GM12878 (cell line): ENCODE measurements around the gene TMEM163. TPM values are rescaled to one million over a fixed set of nuclear protein-coding genes. Genes with fewer than 3 reads are reported as not detected.

Source experiments
- ATAC-seq: fragments of 200-7000 bp; cut with Tn5 transposase; 3 replicates; pipeline ENCODE4 v1.9.1; 2020; ENCODE audit warnings: mild to moderate bottlenecking, moderate library complexity
- BruUV-seq: library from RNA; stranded (reverse); fragments of 400-500 nt; replicated peaks from 2 replicates; lab custom pipeline; 2021; lab: Mats Ljungman, UMichigan
- CTCF ChIA-PET: fragments of 300-600 bp; sonication (Branson Sonifier 250); formaldehyde crosslinking; extraction: SDS; loops from one replicate; lab custom pipeline; 2021; ENCODE audit warnings: inconsistent platforms; lab: Yijun Ruan, JAX
- POLR2A ChIA-PET: fragments of 350-600 bp; formaldehyde crosslinking; extraction: SDS; loops from one replicate; lab custom pipeline; 2021; ENCODE audit warnings: inconsistent platforms; lab: Charles Lee
- RAD21 ChIA-PET: fragments of 300-600 bp; sonication (Branson Sonifier 250); formaldehyde crosslinking; loops from one replicate; lab custom pipeline; 2023; ENCODE audit warnings: antibody characterized with exemption; ENCODE audit not compliant: unreplicated experiment; lab: Charles Lee
- SMC1A ChIA-PET: fragments of 300-600 bp; sonication (Branson Sonifier 250); formaldehyde crosslinking; loops from one replicate; lab custom pipeline; 2023; ENCODE audit not compliant: unreplicated experiment, uncharacterized antibody; lab: Charles Lee
- DNase-seq: peaks from one replicate; pipeline ENCODE4 v3.0.0-alpha.2; 2011; ENCODE audit warnings: low read depth, low spot score
- FAIRE-seq: peaks from 3 replicates; lab custom pipeline; 2011; peaks lifted over from hg19 to GRCh38; lab: Jason Lieb, UNC
- H2AFZ ChIP-seq: 2 replicates; pipeline ENCODE4 v1.6.0; 2011; ENCODE audit warnings: low read depth, low read length, control low read depth; ENCODE audit not compliant: control insufficient read depth
- H3K27ac ChIP-seq: 2 replicates; pipeline ENCODE4 v1.5.1; 2011; ENCODE audit warnings: control low read depth; ENCODE audit not compliant: control insufficient read depth, insufficient read depth
- H3K27me3 ChIP-seq, 2 experiments: replicated peaks in 1 of 2; 2 replicates each; pipeline versions ENCODE4 v1.6.0 to v1.6.1; 2011; ENCODE audit warnings: low read length in 1 of 2; ENCODE audit not compliant: control insufficient read depth in 2 of 2, insufficient read depth in 2 of 2
- H3K36me3 ChIP-seq, 2 experiments: 2 replicates each; pipeline ENCODE4 v1.5.1; 2011; ENCODE audit warnings: low read length in 1 of 2; ENCODE audit not compliant: control insufficient read depth in 2 of 2, insufficient read depth in 2 of 2
- H3K4me1 ChIP-seq: 2 replicates; pipeline ENCODE4 v1.6.1; 2011; ENCODE audit warnings: mild to moderate bottlenecking, low read length, moderate library complexity, mixed read lengths; ENCODE audit not compliant: control insufficient read depth, insufficient read depth
- H3K4me2 ChIP-seq: 2 replicates; pipeline ENCODE4 v1.6.0; 2011; ENCODE audit warnings: control low read depth; ENCODE audit not compliant: control insufficient read depth, insufficient read depth
- H3K4me3 ChIP-seq: fragments of 200-600 bp; sonication (generic); 2 replicates; pipeline ENCODE4 v1.5.1; 2016
- H3K79me2 ChIP-seq: 2 replicates; pipeline ENCODE4 v1.6.0; 2011; ENCODE audit warnings: low read length; ENCODE audit not compliant: control insufficient read depth, insufficient read depth
- H3K9ac ChIP-seq: 2 replicates; pipeline ENCODE4 v1.8.0; 2011; ENCODE audit warnings: low read length, control low read depth, mixed read lengths; ENCODE audit not compliant: control insufficient read depth, insufficient read depth
- H3K9me3 ChIP-seq: replicated peaks from 3 replicates; pipeline ENCODE4 v1.5.1; 2011; ENCODE audit warnings: mild to moderate bottlenecking, low read length; ENCODE audit not compliant: control insufficient read depth, insufficient read depth
- H4K20me1 ChIP-seq: 2 replicates; pipeline ENCODE4 v1.6.0; 2011; ENCODE audit not compliant: control insufficient read depth, insufficient read depth
- in situ Hi-C: fragments of 300-500 bp; cut with MboI; formaldehyde crosslinking; loops from 9 replicates; pipeline ENCODE4 v1.14.3; 2018; ENCODE audit warnings: mixed read lengths
- intact Hi-C: fragments of 100-400 bp; cut with micrococcal nuclease; formaldehyde crosslinking; loops from one replicate; pipeline ENCODE4 v1.14.2; 2022; ENCODE audit not compliant: unreplicated experiment
- polyA plus RNA-seq, 11 experiments: library from polyadenylated mRNA; depleted of rRNA in 4 of 11; unstranded in 6 of 11; stranded (reverse) in 5 of 11; fragments of >200 nt; fragmentation: Nextera tagmentation in 4 of 11; fragmentation: Illumina TruSeq in 1 of 11; extraction: Ambion mirVana in 4 of 11; extraction: Trizol in 1 of 11; gene quantifications; 1 replicate in 1 of 11; 2 replicates in 10 of 11; pipeline versions ENCODE4 v1.2.1 to v1.2.3, GENCODE V29; 2011 to 2016; ENCODE audit warnings: inconsistent platforms in 2 of 11, missing spikeins in 2 of 11, low read depth in 1 of 11
- total RNA-seq, 4 experiments: library from RNA; depleted of rRNA in 3 of 4; stranded (reverse); fragments of >200 nt in 3 of 4; fragmentation: Illumina TruSeq in 1 of 4; extraction: Trizol in 1 of 4; gene quantifications; 2 replicates each; pipeline versions ENCODE4 v1.2.1 to v1.2.3, GENCODE V29; 2013 to 2021
- TF ChIP-seq, protein P1 (sequence below): fragments of 450-650 bp; IDR thresholded peaks from 2 replicates; pipeline ENCODE4 v1.6.1; 2016; ENCODE audit warnings: mild to moderate bottlenecking
- TF ChIP-seq, protein P2 (sequence below): fragments of 450-650 bp; IDR thresholded peaks from 2 replicates; pipeline ENCODE4 v1.6.1; 2016; ENCODE audit warnings: mild to moderate bottlenecking
- TF ChIP-seq, protein P3 (sequence below): fragments of 450-650 bp; IDR thresholded peaks from 2 replicates; pipeline ENCODE4 v1.6.1; 2014; ENCODE audit warnings: mild to moderate bottlenecking

TMEM163 gene
- total and polyA plus RNA-seq, 10 of the 15 experiments (the other 5 are each of a cell fraction or from before 2014, with no cell fraction given), result 0.05 to 0.11 (median 0.07) TPM; not detected in 4

DNA sequence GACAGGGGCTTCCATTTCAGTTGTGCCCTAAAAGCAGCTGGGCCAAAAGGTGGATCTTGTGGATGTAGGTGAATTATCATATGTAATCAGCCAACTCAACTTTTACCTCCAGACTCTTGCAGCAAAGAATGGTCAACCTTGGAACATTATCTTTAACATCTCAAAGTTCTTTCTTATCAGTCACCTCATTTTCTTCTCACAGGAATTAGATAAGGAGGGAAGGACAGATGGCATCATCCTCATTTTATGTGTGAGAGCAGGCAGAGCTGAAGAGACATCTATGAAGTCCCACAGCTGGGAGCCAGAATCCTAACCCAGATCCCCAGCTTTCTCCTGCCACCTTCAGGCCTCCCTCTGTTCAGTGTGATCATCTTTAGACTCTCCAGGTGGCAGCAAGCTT, 282.9 kb downstream of the TMEM163 start:
- BruUV-seq, result no TSS peak
- ChIA-PET SMC1A (interaction anchor here (1.0 to 3.1 kb wide), 3 partner anchors 113 to 317 kb away, joined by 3 to 9 read pairs (median 3); no protein-coding TSS in a partner anchor), CTCF (interaction anchor here (0.9 to 3.9 kb wide), 3 partner anchors 16 to 319 kb away, joined by 3 to 25 read pairs (median 5); no protein-coding TSS in a partner anchor), RAD21 (interaction anchor here (1.1 to 1.3 kb wide), 2 partner anchors 24 to 318 kb away, joined by 3 read pairs; no protein-coding TSS in a partner anchor), POLR2A (no interaction called here)
- TF ChIP-seq, protein P1, sequence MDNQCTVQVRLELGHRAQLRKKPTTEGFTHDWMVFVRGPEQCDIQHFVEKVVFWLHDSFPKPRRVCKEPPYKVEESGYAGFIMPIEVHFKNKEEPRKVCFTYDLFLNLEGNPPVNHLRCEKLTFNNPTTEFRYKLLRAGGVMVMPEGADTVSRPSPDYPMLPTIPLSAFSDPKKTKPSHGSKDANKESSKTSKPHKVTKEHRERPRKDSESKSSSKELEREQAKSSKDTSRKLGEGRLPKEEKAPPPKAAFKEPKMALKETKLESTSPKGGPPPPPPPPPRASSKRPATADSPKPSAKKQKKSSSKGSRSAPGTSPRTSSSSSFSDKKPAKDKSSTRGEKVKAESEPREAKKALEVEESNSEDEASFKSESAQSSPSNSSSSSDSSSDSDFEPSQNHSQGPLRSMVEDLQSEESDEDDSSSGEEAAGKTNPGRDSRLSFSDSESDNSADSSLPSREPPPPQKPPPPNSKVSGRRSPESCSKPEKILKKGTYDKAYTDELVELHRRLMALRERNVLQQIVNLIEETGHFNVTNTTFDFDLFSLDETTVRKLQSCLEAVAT, result no peak
- TF ChIP-seq, protein P2, sequence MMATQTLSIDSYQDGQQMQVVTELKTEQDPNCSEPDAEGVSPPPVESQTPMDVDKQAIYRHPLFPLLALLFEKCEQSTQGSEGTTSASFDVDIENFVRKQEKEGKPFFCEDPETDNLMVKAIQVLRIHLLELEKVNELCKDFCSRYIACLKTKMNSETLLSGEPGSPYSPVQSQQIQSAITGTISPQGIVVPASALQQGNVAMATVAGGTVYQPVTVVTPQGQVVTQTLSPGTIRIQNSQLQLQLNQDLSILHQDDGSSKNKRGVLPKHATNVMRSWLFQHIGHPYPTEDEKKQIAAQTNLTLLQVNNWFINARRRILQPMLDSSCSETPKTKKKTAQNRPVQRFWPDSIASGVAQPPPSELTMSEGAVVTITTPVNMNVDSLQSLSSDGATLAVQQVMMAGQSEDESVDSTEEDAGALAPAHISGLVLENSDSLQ, result no peak
- TF ChIP-seq, protein P3, sequence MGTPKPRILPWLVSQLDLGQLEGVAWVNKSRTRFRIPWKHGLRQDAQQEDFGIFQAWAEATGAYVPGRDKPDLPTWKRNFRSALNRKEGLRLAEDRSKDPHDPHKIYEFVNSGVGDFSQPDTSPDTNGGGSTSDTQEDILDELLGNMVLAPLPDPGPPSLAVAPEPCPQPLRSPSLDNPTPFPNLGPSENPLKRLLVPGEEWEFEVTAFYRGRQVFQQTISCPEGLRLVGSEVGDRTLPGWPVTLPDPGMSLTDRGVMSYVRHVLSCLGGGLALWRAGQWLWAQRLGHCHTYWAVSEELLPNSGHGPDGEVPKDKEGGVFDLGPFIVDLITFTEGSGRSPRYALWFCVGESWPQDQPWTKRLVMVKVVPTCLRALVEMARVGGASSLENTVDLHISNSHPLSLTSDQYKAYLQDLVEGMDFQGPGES, result no peak
- Histone ChIP-seq H3K4me3 (no peak overlapping the region), H3K9me3 (no peaks in the 10 kb centered on the region), H3K4me1 (no peaks in the 10 kb centered on the region), H3K79me2 (no peaks in the 10 kb centered on the region), H3K9ac (no peak overlapping the region), H4K20me1 (no peaks in the 10 kb centered on the region), H2AFZ (no peak overlapping the region), H3K27me3 (no peaks in the 10 kb centered on the region), H3K36me3 (peaks cover 17 to 45% of the 10 kb centered on the region in 2 experiments), H3K4me2 (no peak overlapping the region), H3K27ac (no peak overlapping the region)
- intact Hi-C loops (no loop called here), in situ Hi-C loops (no loop called here)
- FAIRE-seq (no peak), DNase-seq (no peak), ATAC-seq (no peak)
